Measurements from ENCODE around the gene HEPH. TPM values are rescaled to one million over a fixed set of nuclear protein-coding genes. Genes with fewer than 3 reads are reported as not detected.
A peak's percentile ranks its signal among the peaks of the same experiment; 100 is the strongest.

The HEPH gene
- total and polyA plus RNA-seq, 9 of the 15 experiments (the other 6 are each of a cell fraction or from before 2014, with no cell fraction given) = 22.4 to 67.6 (median 42.9) TPM

- TF ChIP-seq ZNF699 (CRISPR knock-in tag; IDR thresholded peaks at IDR 0.05; ENCODE audit: insufficient replicate concordance) (no peak), TBL1XR1 (IDR thresholded peaks at IDR 0.05; ENCODE audit: low read length in 2 of 2) (peak; percentile 29 to 71; a peak in 2 of 4 replicates), NFE2 (IDR thresholded peaks at IDR 0.05; ENCODE audit: low read depth) (0 out of 2 replicates have a peak, but pooled peaks have one; percentile 6), MTF1 (CRISPR knock-in tag; IDR thresholded peaks at IDR 0.05; ENCODE audit: borderline replicate concordance) (no peak), GABPB2 (CRISPR knock-in tag; conservative IDR thresholded peaks at IDR 0.05) (no peak), SMAD2 (IDR thresholded peaks at IDR 0.05; ENCODE audit: low read depth, low read length) (no peak), ZNF24 (IDR thresholded peaks at IDR 0.05) (no peak), FOSL1 (tag; conservative IDR thresholded peaks at IDR 0.05) (peak; percentile 78), ATF7 (IDR thresholded peaks at IDR 0.05) (peak; percentile 68), KAT7 (CRISPR knock-in tag; IDR thresholded peaks at IDR 0.05; ENCODE audit: borderline replicate concordance) (no peak), RBM17 (IDR thresholded peaks at IDR 0.05; ENCODE audit: borderline replicate concordance, low read depth, low read length) (no peak), NCOR1 (IDR thresholded peaks at IDR 0.05) (peak; percentile 89), EP400 (IDR thresholded peaks at IDR 0.05) (no peak), ZFPM2 (CRISPR knock-in tag; IDR thresholded peaks at IDR 0.05) (no peak), NCOA4 (IDR thresholded peaks at IDR 0.05; ENCODE audit: partially characterized antibody) (no peak), HNRNPUL1 (IDR thresholded peaks at IDR 0.05; ENCODE audit: low read length) (no peak), ZNF75A (CRISPR knock-in tag; IDR thresholded peaks at IDR 0.05) (no peak), IRF9 (tag; IDR thresholded peaks at IDR 0.05) (no peak), CBX5 (IDR thresholded peaks at IDR 0.05; ENCODE audit: borderline replicate concordance, low read depth) (no peak), ZNF79 (CRISPR knock-in tag; IDR thresholded peaks at IDR 0.05; ENCODE audit: low read depth) (no peak), CTBP1 (IDR thresholded peaks at IDR 0.05; ENCODE audit: borderline replicate concordance) (peak; percentile 86), RB1 (IDR thresholded peaks at IDR 0.05; ENCODE audit: low read depth) (no peak), ZFX (CRISPR knock-in tag; IDR thresholded peaks at IDR 0.05) (no peak; the same call in 1 of the 2 replicates), ZNF830 (CRISPR knock-in tag; IDR thresholded peaks at IDR 0.05) (no peak), MAZ (CRISPR knock-in tag; conservative IDR thresholded peaks at IDR 0.05 in 1 of 2, IDR thresholded peaks at IDR 0.05 in 1 of 2) (no peak)
- TF ChIP-seq, protein P1, sequence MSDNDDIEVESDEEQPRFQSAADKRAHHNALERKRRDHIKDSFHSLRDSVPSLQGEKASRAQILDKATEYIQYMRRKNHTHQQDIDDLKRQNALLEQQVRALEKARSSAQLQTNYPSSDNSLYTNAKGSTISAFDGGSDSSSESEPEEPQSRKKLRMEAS (CRISPR knock-in tag; IDR thresholded peaks at IDR 0.05) = no peak
- TF ChIP-seq, protein P2, sequence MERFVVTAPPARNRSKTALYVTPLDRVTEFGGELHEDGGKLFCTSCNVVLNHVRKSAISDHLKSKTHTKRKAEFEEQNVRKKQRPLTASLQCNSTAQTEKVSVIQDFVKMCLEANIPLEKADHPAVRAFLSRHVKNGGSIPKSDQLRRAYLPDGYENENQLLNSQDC (CRISPR knock-in tag; IDR thresholded peaks at IDR 0.05) = no peak
These were observed 1.7 kb upstream of the HEPH start (continued) for GRCh38 chrX:66162331-66162822.
